OCI-LY1 (cell line): ENCODE results near the gene ZNF649.

ENCODE experiments used
- H2AFZ ChIP-seq: fragments of 200-600 bp; sonication (generic), shearing (Covaris generic); 2 replicates; pipeline ENCODE4 v1.6.0; 2014; ENCODE audit warnings: antibody characterized with exemption, mild to moderate bottlenecking, low read length
- H3F3A ChIP-seq: fragments of 200-600 bp; sonication (generic), shearing (Covaris generic); 2 replicates; pipeline ENCODE4 v1.6.0; 2014; ENCODE audit warnings: mild to moderate bottlenecking, antibody characterized with exemption, low read length, moderate library complexity; ENCODE audit not compliant: insufficient read depth
- H3K27ac ChIP-seq: fragments of 200-600 bp; sonication (generic); 2 replicates; pipeline ENCODE4 v1.5.1; 2014; ENCODE audit warnings: low read length, mixed run types, mild to moderate bottlenecking, low read depth; ENCODE audit not compliant: poor library complexity, severe bottlenecking
- H3K27me3 ChIP-seq: fragments of 200-600 bp; sonication (generic); 2 replicates; pipeline ENCODE4 v1.6.0; 2014; ENCODE audit warnings: antibody characterized with exemption, mild to moderate bottlenecking, low read length, moderate library complexity; ENCODE audit not compliant: insufficient read depth
- H3K36me3 ChIP-seq: fragments of 200-600 bp; sonication (generic); 2 replicates; pipeline ENCODE4 v1.6.1; 2014; ENCODE audit warnings: mild to moderate bottlenecking, antibody characterized with exemption, low read length, moderate library complexity, mixed read lengths; ENCODE audit not compliant: insufficient read depth
- H3K4me1 ChIP-seq: fragments of 200-600 bp; sonication (generic); 2 replicates; pipeline ENCODE4 v1.5.1; 2014; ENCODE audit warnings: mild to moderate bottlenecking, low read length, moderate library complexity; ENCODE audit not compliant: insufficient read depth, severe bottlenecking
- H3K4me2 ChIP-seq: fragments of 200-600 bp; sonication (generic), shearing (Covaris generic); 2 replicates; pipeline ENCODE4 v1.6.1; 2014; ENCODE audit warnings: low read length
- H3K4me3 ChIP-seq: fragments of 200-600 bp; sonication (generic); 2 replicates; pipeline ENCODE4 v1.5.1; 2014; ENCODE audit warnings: low read length, low read depth, mild to moderate bottlenecking, mixed read lengths; ENCODE audit not compliant: poor library complexity, severe bottlenecking
- H3K79me2 ChIP-seq: fragments of 200-600 bp; shearing (Covaris generic); 2 replicates; pipeline ENCODE4 v1.6.1; 2016; ENCODE audit warnings: mixed run types, low read length, mixed read lengths; ENCODE audit not compliant: insufficient read depth
- H3K9ac ChIP-seq: fragments of 200-600 bp; sonication (generic), shearing (Covaris generic); 2 replicates; pipeline ENCODE4 v1.6.1; 2014; ENCODE audit warnings: mild to moderate bottlenecking, low read length, mixed read lengths
- H3K9me2 ChIP-seq: fragments of 200-600 bp; sonication (generic), shearing (Covaris generic); 2 replicates; pipeline ENCODE4 v1.6.1; 2014; ENCODE audit warnings: low read depth, mild to moderate bottlenecking, low read length, mixed read lengths
- H3K9me3 ChIP-seq: fragments of 200-600 bp; shearing (Covaris generic); 2 replicates; pipeline ENCODE4 v1.6.1; 2014; ENCODE audit warnings: low read length, mixed read lengths
- H4K20me1 ChIP-seq: fragments of 200-600 bp; sonication (generic), shearing (Covaris generic); 2 replicates; pipeline ENCODE4 v1.6.0; 2016; ENCODE audit warnings: mild to moderate bottlenecking, low read length; ENCODE audit not compliant: insufficient read depth
- EZH2 ChIP-seq: fragments of 200-600 bp; sonication (generic), shearing (Covaris generic); IDR thresholded peaks from 2 replicates; pipeline ENCODE4 v1.8.0; 2017; ENCODE audit warnings: borderline replicate concordance, mixed run types, mild to moderate bottlenecking, antibody characterized with exemption, low read length, moderate library complexity, mixed read lengths
- TF ChIP-seq, protein P1 (sequence below): fragments of 200-600 bp; sonication (generic), shearing (Covaris generic); IDR thresholded peaks from 2 replicates; pipeline ENCODE4 v1.5.1; 2017; ENCODE audit warnings: mild to moderate bottlenecking, antibody characterized with exemption, low read length, moderate library complexity, mixed read lengths

ZNF649 gene

GRCh38 chr19:51882518-51882917 is 22.3 kb downstream of the ZNF649 start:
- TF ChIP-seq, protein P1, sequence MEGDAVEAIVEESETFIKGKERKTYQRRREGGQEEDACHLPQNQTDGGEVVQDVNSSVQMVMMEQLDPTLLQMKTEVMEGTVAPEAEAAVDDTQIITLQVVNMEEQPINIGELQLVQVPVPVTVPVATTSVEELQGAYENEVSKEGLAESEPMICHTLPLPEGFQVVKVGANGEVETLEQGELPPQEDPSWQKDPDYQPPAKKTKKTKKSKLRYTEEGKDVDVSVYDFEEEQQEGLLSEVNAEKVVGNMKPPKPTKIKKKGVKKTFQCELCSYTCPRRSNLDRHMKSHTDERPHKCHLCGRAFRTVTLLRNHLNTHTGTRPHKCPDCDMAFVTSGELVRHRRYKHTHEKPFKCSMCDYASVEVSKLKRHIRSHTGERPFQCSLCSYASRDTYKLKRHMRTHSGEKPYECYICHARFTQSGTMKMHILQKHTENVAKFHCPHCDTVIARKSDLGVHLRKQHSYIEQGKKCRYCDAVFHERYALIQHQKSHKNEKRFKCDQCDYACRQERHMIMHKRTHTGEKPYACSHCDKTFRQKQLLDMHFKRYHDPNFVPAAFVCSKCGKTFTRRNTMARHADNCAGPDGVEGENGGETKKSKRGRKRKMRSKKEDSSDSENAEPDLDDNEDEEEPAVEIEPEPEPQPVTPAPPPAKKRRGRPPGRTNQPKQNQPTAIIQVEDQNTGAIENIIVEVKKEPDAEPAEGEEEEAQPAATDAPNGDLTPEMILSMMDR = no peak
- TF ChIP-seq EZH2 = no peak
- Histone ChIP-seq H3K4me2 (no peak overlapping the region), H3K27me3 (no peaks in the 10 kb centered on the region), H3K4me3 (no peak overlapping the region), H3K9ac (no peak overlapping the region), H3K9me3 (peaks cover 34% of the 10 kb centered on the region), H2AFZ (no peak overlapping the region), H3K79me2 (no peaks in the 10 kb centered on the region), H3K4me1 (no peaks in the 10 kb centered on the region), H3K9me2 (no peaks in the 10 kb centered on the region), H4K20me1 (no peaks in the 10 kb centered on the region), H3K27ac (no peak overlapping the region), H3F3A (no peaks in the 10 kb centered on the region), H3K36me3 (peaks cover 79% of the 10 kb centered on the region)

- Histone ChIP-seq H3K27ac (no peak overlapping the region), H3K9ac (no peak overlapping the region), H3K4me3 (no peak overlapping the region), H3K79me2 (no peaks in the 10 kb centered on the region), H3K27me3 (no peaks in the 10 kb centered on the region), H3F3A (no peaks in the 10 kb centered on the region), H3K4me1 (no peaks in the 10 kb centered on the region), H4K20me1 (no peaks in the 10 kb centered on the region), H3K4me2 (no peak overlapping the region), H3K36me3 (peaks cover 64% of the 10 kb centered on the region), H3K9me3 (peaks cover 58% of the 10 kb centered on the region), H3K9me2 (no peaks in the 10 kb centered on the region), H2AFZ (no peak overlapping the region)
- no peak for TF ChIP-seq EZH2
- TF ChIP-seq, protein P1 = no peak
Observed at GRCh38 chr19:51873097-51873496, 31.7 kb downstream of the ZNF649 start.

DNA sequence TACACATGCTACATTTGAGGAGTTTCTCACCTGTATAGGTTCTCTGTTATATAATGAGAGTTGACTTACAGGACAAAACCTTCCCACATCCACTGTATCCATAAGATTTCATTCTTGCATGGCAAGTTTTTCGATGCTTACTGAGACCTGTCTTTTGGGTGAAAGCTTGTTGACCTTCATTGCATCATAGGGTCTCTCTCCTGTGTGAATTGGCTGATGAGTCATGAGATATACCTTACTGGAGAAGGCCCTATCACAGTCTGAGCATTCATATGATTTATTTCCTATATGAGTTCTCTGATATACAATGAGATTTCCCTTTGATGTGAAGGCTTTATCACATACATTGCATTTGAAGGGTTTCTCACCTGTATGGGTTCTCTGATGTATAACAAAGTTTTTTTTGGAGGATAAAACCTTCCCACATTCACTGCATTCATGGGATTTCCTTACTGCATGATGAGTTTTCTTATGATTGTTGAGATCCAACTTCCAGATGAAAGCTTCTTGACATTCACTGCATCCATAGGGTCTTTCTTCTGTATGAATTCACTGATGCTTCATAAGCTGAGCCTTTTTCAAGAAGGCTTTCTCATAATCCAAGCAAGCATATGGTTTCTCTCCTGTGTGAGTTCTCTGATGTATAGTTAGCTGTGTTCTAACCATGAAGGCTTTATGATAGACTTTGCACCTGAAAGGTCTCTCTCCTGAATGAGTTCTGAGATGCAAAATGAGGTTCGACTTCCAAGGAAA is 42.8 kb downstream of the ZNF649 start:
- Histone ChIP-seq H3K4me1 (no peaks in the 10 kb centered on the region), H3K79me2 (no peaks in the 10 kb centered on the region), H3K9ac (no peak overlapping the region), H4K20me1 (no peaks in the 10 kb centered on the region), H3F3A (no peaks in the 10 kb centered on the region), H3K27me3 (no peaks in the 10 kb centered on the region), H3K9me2 (no peaks in the 10 kb centered on the region), H3K27ac (no peak overlapping the region), H3K36me3 (peaks cover 13% of the 10 kb centered on the region; the same call in 1 of the 2 replicates), H3K9me3 (peaks cover 44% of the 10 kb centered on the region), H3K4me3 (no peak overlapping the region), H3K4me2 (no peak overlapping the region), H2AFZ (no peak overlapping the region)
- TF ChIP-seq, protein P1 = no peak
- no peak for TF ChIP-seq EZH2
